ENCODE results near the gene NPAS3.
A peak's percentile ranks its signal among the peaks of the same experiment; 100 is the strongest.

NPAS3 gene

DNA sequence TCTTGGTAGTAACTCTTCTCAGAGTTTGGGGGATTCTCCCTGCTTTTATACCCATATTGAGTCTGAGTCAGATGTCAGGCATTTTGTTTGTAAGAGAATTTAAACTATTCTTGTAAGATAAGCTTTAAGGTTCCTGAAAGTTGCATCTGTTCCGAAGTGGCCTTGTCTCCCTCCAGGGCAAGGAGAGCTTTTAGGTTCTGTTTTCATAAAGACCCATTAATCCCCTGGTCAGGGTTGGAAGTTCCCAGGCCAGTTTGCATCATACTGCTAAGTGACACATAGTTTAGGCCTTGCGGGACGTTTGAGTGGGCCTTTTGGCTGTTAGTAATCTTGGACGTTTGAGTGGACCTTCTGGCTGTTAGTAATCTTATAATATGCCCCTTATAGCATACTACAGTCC, 396.7 kb downstream of the NPAS3 start:
- intact Hi-C loops (cut with DNase I): no loop called here
- no peak for DNase-seq

DNA sequence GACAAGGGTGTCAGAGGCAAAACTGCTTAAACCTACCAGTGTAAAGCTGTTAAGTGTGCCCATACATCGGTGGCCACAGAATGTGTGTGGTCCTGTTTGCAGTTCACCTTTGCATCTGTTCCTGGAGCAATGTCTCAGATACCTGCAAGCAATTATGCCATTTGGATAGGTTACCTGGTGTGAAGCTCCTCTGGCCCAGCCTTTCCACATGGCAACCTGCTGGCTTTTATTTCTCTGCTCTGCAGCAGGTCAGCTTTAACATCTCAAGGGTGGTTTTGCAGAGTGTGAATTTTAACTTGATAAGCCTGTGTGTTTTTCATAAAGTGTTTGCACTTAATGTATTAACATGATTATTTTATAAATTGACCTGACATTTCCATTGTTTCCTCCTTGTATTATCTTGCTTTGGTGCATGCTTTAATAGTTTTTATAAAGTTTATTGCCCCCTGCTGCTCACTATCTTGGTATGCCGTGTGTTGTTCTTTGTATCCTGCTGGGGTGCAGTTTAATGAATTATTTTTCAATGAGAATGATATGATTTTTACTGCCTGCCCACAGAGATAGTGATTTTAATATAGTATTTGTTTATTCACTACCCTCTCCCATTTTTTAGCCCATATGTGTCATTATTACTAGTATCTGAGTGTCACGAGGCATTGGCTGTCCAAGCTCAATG, 403.8 kb downstream of the NPAS3 start:
- no peak for DNase-seq
- intact Hi-C loops (cut with DNase I): no loop called here

- intact Hi-C loops (cut with DNase I): no loop called here
- DNase-seq: no peak
Measured at GRCh38 chr14:33343016-33343415, 404.3 kb downstream of the NPAS3 start.

DNA sequence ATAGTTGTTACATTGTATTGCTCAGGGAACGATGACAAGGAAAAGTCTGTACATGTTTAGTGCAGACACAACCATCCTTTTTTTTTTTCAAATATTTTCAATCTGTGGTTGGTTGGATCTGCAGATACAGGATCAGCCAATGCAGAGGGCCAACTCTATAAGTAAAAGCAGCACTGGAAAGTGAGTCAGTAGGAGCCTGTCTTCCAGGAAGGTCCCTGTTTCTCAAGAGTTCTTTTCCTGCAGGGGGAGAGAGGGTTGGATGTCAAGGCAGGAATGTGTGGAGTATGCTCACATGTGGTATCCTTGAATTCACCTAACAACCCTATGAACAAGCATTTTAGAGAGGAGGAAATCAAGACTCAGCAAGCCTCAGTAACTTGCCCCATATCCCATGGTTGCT, 409.1 kb downstream of the NPAS3 start:
- intact Hi-C loops (cut with DNase I): no loop called here
- no peak for DNase-seq

GRCh38 chr14:33348510-33348909, 409.8 kb downstream of the NPAS3 start:
- intact Hi-C loops (cut with DNase I): no loop called here
- DNase-seq: peak in 33 of 42 donors; percentile 15 to 80 (median 41)

GRCh38 chr14:33349871-33350270, 411.2 kb downstream of the NPAS3 start:
- DNase-seq: no peak
- intact Hi-C loops (cut with DNase I): no loop called here

DNA sequence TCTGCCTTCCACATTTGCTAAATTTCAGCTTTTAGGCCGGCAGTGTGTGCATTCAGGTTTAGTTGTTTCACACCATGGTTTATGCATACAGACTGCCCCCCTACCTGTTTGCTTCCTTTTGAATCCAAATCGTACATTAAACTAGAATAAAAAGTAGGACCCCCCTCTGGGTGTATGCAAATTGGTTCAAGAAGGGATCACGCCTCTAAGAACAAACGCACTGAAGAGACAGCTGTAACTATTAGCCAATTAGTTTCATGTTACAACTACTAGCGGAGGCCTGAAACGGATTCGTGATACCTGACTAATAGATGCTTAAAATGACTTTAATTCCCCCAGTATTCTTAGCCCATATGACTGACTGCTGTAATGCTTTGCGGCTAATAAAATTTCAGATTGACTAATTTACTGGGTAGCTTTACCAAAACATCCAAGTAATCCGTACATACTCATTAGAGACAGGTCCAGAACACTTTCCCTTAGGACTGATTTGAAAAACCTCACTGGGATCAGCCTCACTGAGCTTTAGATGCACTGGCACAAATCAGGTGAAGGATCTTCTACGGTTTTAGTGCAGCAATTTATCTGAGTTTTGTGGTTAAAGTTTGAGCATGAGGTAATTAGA, 411.8 kb downstream of the NPAS3 start:
- no peak for DNase-seq
- intact Hi-C loops (cut with DNase I): no loop called here

DNA sequence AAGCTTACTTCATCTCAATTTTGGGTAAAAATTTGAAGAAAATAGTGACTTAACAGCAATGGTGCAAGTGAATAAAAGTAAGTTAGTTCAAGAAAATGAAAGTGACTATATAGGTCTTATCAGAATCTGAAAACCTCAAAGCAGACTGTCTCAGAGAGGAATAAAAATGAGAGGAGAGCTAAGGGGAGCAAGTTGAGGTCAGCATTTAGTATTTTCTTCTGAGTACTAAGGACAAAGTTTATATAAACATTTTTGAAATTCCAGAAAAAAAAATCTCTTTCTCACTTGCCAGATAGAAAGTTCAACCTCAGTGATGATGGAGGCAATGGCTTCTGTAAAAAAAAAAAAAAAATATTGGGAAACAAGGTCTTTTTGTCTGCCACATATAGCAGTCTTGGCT, 414.1 kb downstream of the NPAS3 start:
- intact Hi-C loops (cut with DNase I): no loop called here
- no peak for DNase-seq

GRCh38 chr14:33356181-33356580, 417.5 kb downstream of the NPAS3 start:
- intact Hi-C loops (cut with DNase I): no loop called here
- no peak for DNase-seq

- DNase-seq: peak; percentile 6 to 84 (median 52)
- intact Hi-C loops (cut with DNase I): no loop called here
Measured at GRCh38 chr14:33357225-33358010, 418.7 kb downstream of the NPAS3 start.

GRCh38 chr14:33359288-33359881, 420.7 kb downstream of the NPAS3 start:
- intact Hi-C loops (cut with DNase I): no loop called here
- DNase-seq: no peak

- intact Hi-C loops (cut with DNase I): no loop called here
- DNase-seq: no peak
Measured at GRCh38 chr14:33362934-33363333, 424.3 kb downstream of the NPAS3 start.

DNA sequence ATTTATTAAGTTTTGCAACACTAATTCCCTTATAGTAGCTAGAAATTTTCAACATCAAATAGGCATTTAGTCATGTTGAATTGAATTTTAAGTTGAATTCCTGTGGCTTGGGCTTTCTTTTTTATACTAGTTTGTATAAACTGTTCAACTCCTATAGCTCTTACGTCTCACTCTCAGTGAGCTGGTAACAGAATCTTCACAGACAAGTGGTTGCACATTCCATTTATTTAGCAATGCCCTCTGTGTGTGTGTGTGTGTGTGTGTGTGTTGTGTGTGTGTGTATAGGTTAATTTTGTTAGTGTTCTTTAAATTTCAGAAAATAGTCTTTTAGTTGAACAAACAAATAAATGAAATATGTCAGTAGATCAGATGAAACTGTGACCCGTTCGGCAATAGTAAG, 425.0 kb downstream of the NPAS3 start:
- no peak for DNase-seq
- intact Hi-C loops (cut with DNase I): no loop called here

GRCh38 chr14:33364466-33364865, 425.8 kb downstream of the NPAS3 start:
- intact Hi-C loops (cut with DNase I): no loop called here
- DNase-seq: peak in 36 of 42 donors; percentile 5 to 82 (median 42)

DNA sequence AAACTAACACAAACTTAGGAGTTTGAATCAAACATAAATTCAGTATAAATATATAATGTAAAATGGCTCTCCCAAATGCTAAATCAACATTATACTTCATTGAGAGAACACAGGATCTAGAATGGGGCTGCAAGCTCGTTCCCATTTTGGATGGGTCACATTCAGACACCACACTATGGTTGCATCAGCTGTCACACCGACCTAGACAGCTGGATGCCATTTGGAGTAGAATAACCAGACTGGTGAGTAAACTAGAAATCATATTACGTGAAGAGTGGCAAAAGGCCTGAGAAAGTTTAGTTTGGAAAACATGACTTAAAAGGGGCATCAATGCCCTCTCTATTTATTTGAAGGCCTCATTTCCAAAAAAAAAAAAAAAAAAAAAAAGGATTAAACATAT, 430.4 kb downstream of the NPAS3 start:
- intact Hi-C loops (cut with DNase I): no loop called here
- DNase-seq: no peak

- no peak for DNase-seq
- intact Hi-C loops (cut with DNase I): no loop called here
Measured at GRCh38 chr14:33369972-33370371, 431.3 kb downstream of the NPAS3 start.

DNA sequence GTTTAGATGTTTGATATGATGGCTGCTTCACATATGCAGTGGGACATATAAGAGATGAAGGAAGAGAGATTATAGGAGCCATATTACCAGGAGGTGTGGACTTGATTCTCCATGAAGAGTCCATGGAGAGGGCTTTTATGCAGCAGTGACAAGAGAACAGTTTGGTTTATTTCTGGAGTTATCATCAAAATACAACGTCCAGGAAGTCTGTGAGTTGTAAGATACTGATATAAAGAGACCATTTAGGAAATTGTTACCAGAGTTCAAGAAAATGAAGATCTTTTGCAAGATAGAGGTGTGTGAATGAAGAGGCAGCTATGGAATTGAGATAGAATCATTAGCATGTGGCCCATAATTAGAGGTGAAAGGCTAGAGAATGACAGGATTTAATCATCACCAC, 431.7 kb downstream of the NPAS3 start:
- no peak for DNase-seq
- intact Hi-C loops (cut with DNase I): no loop called here

DNA sequence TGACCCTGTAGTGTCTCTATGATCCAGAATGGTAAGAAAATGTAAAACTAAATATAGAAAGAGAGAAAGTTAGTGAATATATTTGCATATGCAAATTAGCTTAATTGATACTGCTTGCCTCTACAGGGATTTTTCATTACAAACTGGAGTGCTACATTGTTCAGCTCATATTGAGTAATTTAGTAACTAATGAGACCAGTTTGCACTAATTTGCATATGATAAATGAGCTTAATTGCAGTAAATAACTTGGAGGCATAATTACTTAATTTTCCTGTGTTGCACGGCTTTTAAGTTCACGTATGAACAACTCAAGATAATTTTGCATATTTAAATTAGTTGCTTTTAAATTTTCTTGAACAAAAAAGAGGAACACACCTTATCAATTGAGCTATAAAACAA, 436.5 kb downstream of the NPAS3 start:
- DNase-seq: no peak
- intact Hi-C loops (cut with DNase I): no loop called here

GRCh38 chr14:33375786-33376185, 437.1 kb downstream of the NPAS3 start:
- DNase-seq: no peak
- intact Hi-C loops (cut with DNase I): no loop called here

DNA sequence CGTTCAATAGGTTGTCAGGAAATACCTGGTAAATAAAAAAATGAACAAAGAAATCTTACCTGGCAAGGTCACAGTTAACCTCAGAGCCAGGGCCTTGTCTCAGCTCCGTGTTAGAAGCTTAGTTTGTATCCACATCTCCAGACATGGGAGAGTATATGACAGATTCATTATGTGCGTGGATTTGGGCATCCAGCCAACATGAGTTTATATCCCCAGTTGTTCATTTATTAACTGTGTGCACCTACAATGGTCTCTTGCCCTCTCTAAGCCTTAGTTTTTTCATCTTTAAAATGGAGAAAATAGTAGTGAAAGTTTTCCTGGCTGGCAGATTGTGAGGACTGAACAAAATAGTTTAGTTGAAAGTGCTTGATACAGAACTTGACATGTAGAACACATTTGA, 437.8 kb downstream of the NPAS3 start:
- no peak for DNase-seq
- intact Hi-C loops (cut with DNase I): no loop called here
